ENCODE results near the gene MTO1. TPM values are rescaled to one million over a fixed set of nuclear protein-coding genes. Genes with fewer than 3 reads are reported as not detected.

MTO1 gene
- total and polyA plus RNA-seq, 2 of the 4 experiments (the other 2 are of a cell fraction), result 15.0 to 39.8 TPM

DNA sequence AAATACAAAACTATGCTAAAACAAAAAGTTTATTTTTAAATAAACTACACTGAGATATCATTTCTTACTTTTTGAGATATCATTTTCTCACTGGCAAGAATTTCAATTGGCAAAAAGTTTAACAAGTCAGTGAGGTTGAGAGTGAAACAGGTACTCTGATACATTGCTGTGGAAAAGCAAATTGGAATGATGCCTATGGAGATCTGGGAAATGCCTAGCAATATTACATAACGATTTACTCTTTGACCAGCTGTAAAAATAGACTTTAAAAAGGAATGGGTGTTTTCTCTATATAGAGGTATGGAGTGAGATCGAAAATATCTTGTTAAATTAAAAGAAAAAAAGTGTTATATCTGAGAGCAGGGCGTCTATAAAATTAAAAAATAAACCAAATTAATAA is 26.3 kb upstream of the MTO1 start:
- dilution Hi-C loops (cut with HindIII; ENCODE audit: low sequenced_read_pairs, unreplicated experiment) (no loop called here), in situ Hi-C loops (cut with MboI; ENCODE audit: low sequenced_read_pairs) (no loop called here), intact Hi-C loops (cut with micrococcal nuclease) (no loop called here)
- no peak overlapping the region for H3K18ac ChIP-seq (ENCODE audit: low read depth, low read length)
- peaks cover 5% of the 10 kb centered on the region for H3K36me3 ChIP-seq (ENCODE audit: control insufficient read depth, insufficient read depth, low read length)
- H3K79me1 ChIP-seq (ENCODE audit: low read depth in 1 of 2, low read length in 2 of 2), result peaks cover 0 to 6% of the 10 kb centered on the region in 2 experiments; a peak in 1 of 4 replicates
- no peak overlapping the region for H3K4me3 ChIP-seq (ENCODE audit: insufficient read depth, low read depth, low read length)
- H2BK5ac ChIP-seq (ENCODE audit: low read depth, low read length, poor library complexity, severe bottlenecking), result no peak overlapping the region
- H3K27me3 ChIP-seq (ENCODE audit: control insufficient read depth, insufficient read depth, low read length), result no peaks in the 10 kb centered on the region
- DNase-seq (no peak), ATAC-seq (ENCODE audit: low read depth) (no peak)
- H2BK20ac ChIP-seq (ENCODE audit: low read depth, low read length), result no peak overlapping the region
- no peak overlapping the region for H2BK120ac ChIP-seq (ENCODE audit: low read depth, low read length)
- no peak overlapping the region for H4K91ac ChIP-seq (ENCODE audit: insufficient read depth, low read depth, low read length)
- CTCF ChIA-PET, result interaction anchor here (0.7 kb wide), 1 partner anchor 18 kb away, joined by 3 read pairs; no protein-coding TSS in a partner anchor
- H3K4me1 ChIP-seq (ENCODE audit: control insufficient read depth, insufficient read depth, low read length), result no peaks in the 10 kb centered on the region
- no peak overlapping the region for H3K56ac ChIP-seq (ENCODE audit: extremely low read depth, insufficient read depth, low read length)
- no peak overlapping the region for H3K4me2 ChIP-seq (ENCODE audit: low read depth, low read length)
- no peak for TF ChIP-seq MXI1 (IDR thresholded peaks at IDR 0.05; ENCODE audit: borderline replicate concordance, low read depth, low read length)
- no peak for TF ChIP-seq BHLHE40 (IDR thresholded peaks at IDR 0.05; ENCODE audit: low read depth, low read length)
- no peak for TF ChIP-seq RCOR1 (IDR thresholded peaks at IDR 0.05; ENCODE audit: insufficient replicate concordance, low read length)
- TF ChIP-seq FOS (IDR thresholded peaks at IDR 0.05; ENCODE audit: low read depth, low read length), result no peak
- TF ChIP-seq SMC3 (IDR thresholded peaks at IDR 0.05; ENCODE audit: low read depth, low read length), result no peak
- H2AK5ac ChIP-seq (ENCODE audit: low read depth, low read length), result no peak overlapping the region
- POLR2A ChIA-PET (ENCODE audit: unreplicated experiment), result no interaction called here
- H3K9me1 ChIP-seq (ENCODE audit: insufficient read depth, low read length), result no peaks in the 10 kb centered on the region
- H4K20me1 ChIP-seq (ENCODE audit: insufficient read depth, low read length), result no peaks in the 10 kb centered on the region
- BruUV-seq (replicated peaks), result no TSS peak
- H3K4ac ChIP-seq (ENCODE audit: low read depth, low read length), result no peak overlapping the region
- H3K14ac ChIP-seq (replicated peaks; ENCODE audit: low read depth, low read length), result no peak overlapping the region
- 100% methylated on average over 1 of the region's 3 CpGs; no CpG with 5 or more reads in 1 of the 2 experiments for WGBS, 2 experiments (ENCODE audit: extremely low coverage in 2 of 2, insufficient read length in 1 of 2)
- H4K5ac ChIP-seq (ENCODE audit: low read depth, low read length), result no peak overlapping the region
- H3K23ac ChIP-seq (ENCODE audit: low read depth, low read length), result no peak overlapping the region
- no peak overlapping the region for H2AK9ac ChIP-seq (replicated peaks; ENCODE audit: low read depth, low read length, poor library complexity)
- H3K27ac ChIP-seq (ENCODE audit: insufficient read depth, low read length), result no peak overlapping the region
- H4K8ac ChIP-seq (ENCODE audit: low read depth in 2 of 2, low read length in 2 of 2), result no peak overlapping the region
- H2AFZ ChIP-seq (replicated peaks; ENCODE audit: low read length, poor library complexity), result no peak overlapping the region
- no peaks in the 10 kb centered on the region for H3K9me3 ChIP-seq (ENCODE audit: control insufficient read depth, insufficient read depth, low read length)
- H3K9ac ChIP-seq (ENCODE audit: low read depth, low read length), result no peak overlapping the region
- H2BK15ac ChIP-seq (ENCODE audit: low read depth, low read length), result no peak overlapping the region

All from IMR-90 (cell line).